GOT3 (cell line): ENCODE data around the gene ARFGEF2.
"Not testable (repeated sequence)": the region's sequence is repeated elsewhere in the genome, so short reads cannot be mapped to it uniquely, and the experiment has no call there.

ENCODE experiments used
- DNase-seq: peaks from one replicate; lab custom pipeline; 2025; ENCODE audit warnings: mixed read lengths; lab: John Stamatoyannopoulos, UW

Gene ARFGEF2

DNA sequence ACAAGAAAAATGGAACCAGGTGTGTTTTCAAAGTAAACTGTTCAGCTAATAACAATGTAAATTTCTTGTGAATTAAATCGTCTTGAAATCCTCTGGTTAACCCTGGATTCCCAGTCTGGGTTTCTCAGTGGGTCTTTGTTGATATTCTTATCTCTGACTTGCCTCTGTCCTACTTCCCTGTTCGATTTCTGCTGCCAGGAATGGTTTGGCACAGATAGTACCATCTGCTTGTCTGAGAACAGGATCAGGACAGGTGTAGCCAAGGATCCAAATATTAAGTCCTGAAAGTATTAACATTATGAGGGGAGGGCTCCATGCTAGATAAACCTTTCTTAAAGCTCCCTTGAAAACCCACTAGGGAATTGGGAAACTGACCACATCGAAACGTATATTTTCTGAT, 30.1 kb downstream of the ARFGEF2 start:
- no peak for DNase-seq

DNA sequence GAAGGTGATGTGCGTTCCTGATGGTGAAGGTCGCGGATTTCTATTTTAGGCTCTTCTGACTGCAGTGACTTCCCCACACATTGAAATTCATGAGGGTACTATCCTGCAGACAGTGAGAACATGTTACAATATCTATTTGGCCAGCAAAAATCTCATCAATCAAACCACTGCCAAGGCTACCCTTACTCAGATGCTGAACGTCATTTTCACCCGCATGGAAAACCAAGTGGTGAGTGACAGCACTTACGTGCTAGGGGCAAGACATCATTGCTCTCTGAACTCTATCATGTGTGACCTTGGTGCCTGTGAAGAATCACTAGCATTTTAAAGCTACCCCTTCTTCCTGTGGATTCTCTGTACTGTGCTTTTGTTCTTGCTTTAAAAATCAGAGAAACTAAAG, 31.1 kb downstream of the ARFGEF2 start:
- no peak for DNase-seq

DNA sequence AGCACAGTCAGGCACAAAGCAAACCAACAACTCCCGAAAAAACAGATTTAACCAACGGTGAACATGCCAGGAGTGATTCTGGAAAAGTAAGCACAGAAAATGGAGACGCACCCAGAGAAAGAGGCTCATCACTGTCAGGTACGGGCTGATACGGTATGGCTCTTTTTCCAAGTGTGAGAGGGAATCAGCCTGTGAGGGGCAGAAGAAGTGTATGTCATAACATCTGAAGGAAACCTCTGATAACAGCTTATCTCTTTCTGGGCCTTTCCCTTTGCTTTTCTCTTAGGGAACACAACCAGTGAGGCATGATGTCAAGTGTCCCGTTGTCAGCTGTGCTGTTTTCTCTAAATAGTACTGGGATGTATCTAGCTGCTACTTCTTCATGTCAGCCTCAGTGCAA, 32.1 kb downstream of the ARFGEF2 start:
- no peak for DNase-seq

DNA sequence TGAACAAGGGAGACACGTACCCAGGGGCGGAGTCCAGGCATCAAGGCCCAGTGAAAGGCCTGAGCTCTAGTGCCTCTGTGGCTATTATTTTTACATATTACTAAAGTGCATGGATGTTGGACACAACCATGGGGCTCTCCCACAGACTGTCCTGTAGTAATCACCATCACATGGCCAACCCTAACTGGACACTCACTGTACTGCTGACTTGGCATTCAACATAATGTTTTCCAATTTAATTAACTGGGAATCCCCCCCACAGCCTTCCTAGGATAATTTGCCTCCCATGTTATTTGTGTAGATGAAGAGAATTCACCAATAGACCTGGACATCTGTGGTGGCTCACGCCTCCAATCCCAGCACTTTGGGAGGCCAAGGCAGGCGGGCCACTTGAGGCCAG, 34.5 kb downstream of the ARFGEF2 start:
- no peak for DNase-seq

DNA sequence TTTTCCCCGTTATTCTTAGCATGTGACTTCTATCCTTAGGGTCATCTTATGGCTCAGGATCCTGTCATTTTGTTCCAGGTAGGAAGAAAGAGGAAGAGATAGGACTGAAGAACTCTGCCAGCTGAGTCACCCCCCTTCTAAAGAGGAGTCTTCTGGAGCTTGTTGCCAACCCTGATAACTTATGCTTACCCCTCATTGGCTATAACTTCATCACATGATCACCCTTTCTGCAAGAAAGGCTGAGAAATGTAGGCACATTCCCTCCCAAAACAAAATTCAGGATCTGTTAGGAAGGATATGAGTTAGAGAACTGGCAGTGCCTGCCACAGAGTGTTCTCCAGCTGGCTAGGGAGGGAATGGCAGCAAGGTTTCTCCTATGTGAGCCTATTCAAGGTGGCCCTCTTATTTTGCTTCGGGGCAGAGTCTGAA, 35.6 kb downstream of the ARFGEF2 start:
- DNase-seq: no peak

DNA sequence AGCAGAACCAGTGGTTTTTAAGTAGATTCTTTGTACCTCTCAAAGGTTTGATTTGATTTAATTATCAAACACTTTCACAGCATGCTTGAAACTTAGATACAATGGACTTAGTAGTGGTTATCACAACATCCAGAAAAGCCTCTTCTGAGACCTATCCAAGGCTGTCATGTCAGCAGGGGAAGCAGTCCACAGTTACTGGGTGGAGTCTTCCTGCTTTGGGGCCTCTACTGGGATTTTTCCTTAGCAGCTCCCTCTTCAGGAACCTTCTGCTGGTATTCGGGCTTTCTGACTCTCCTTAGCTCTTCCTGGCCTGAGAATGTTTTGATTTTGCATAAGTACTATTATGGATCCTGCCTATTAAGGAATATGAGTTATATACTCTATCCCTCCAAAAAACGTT, 36.0 kb downstream of the ARFGEF2 start:
- no peak for DNase-seq

DNA sequence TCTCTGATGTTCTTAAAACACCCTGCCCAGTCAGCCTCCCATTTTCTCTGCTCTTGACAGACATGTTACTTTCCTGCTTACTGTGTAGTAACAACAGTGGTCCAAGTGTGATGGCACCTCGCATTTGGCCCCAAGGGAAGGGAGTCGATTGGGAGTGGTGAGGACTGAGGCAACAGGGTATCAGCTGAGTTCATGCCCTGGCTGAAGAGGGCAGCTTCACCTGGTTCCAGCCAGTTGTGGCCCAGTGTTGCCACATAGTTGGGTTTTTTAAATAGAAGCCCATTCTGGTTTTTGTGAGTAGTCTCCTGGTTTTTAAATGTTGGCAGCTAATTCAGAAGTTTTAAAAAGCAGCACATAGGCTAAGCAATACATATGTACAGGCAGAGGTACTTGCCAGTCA, 37.2 kb downstream of the ARFGEF2 start:
- DNase-seq: no peak

DNA sequence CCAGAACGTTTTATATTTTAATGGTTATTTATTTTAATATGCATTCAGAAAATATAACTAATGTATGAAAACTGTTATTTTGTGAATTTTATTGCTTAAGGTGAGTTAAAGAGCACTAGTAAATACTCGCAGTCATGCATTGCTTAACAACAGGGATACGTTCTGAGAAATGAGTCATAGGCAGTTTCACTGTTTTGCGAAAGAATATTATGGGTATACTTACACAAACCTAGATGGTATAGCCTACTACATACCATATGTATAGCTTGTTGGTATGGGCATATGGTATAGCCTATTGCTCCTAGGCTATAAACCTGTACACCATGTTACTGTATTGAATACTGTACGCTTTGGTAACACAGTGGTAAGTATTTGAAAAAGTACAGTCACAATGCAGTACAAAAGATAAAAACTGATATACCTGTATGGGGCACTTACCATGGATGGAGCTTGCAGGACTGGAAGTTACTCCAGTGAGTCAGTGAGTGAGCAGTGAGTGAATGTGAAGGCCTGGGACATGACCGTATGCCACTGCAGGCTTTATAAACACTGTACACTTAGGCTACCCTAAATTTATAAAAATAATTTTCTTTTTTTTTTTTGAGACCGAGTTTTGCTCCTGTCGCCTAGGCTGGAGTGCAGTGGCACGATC, 38.5 kb downstream of the ARFGEF2 start:
- no peak for DNase-seq

DNA sequence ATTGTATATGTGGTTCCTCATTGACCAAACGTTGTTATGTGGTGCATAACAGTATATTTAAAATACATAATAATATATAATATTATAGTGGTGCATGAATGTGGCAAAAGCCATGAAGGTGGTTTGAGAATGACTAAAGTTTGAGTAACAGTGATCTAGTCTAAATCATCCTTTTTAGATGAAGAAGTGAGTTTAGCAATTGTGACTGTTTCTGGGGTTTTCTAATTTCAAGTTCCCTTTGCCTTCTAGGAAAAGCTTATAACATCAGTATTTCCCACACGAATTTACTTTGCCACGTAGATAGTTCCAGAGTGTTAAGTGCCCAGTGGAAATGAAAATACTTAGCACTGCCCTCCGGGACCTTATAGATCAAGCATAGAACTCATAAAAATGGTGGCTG, 40.9 kb downstream of the ARFGEF2 start:
- DNase-seq: no peak

DNA sequence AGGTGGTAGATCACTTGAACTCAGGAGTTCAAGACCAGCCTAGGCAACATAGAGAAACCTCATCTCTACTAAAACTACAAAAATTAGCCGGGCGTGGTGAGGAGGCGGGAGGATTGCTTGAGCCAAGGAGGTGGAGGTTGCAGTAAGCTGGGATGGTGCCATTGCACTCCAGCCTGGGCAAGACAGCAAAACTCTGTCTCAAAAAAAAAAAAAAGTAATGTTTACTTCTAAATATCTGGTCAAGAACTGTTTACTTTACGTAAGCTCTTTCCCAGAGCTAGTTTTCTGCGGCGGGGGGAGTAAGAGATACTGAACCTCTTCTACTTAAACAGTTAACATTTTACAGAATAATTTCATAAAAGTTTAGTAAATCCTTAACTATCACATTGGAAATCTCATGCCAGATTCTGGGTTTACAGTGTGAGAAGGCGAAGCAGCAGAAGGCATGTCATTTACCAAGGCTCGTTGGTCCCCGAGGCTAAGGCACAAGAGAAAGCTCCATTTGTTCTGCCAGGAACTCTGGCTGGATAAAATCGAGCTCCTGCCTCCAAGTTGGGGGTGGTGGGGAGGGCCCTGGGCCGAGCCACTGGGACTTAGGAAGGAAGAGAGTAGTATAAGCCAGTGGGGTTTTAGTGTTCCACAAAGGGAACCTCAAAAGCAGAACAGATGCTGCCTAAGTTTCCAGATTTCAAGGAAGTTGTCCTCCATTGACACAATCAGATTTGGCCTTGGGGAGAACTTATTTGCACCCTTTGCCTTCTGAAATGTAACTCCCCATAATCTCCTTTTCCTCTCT, 41.7 kb downstream of the ARFGEF2 start:
- DNase-seq: no peak

DNA sequence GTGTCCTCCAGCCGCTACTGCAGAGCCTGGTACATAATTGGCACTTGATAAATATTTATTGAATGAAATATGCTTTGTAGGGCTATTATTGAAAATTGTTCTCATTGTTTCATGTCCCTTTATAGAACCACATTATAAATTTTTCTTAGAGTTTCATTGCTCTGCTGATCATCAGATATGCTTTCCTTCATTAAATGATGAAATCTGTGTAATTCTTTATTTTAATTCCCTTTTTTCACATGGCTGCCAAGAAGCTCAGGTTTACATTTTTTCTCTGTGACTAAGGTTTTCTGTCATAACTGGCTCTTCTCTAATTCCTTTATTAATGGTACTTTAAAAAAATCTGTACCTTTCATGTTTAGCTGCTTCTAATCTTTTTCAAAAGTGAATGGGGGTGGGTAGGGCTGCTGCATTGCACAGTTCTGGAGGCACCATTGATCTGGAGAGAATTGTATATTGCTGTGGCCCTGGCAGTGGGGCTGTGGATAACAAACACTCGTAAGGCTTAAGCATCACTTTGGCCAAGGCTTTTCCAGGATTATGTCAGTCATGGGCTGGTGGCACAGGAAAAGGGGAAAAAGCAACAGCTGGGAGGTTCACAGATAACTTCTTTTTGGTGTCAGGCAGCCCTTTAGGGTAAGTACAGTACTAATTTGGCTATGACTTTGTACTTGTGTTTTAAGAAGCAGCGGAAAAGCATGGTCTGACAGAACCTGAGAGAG, 43.8 kb downstream of the ARFGEF2 start:
- no peak for DNase-seq

DNA sequence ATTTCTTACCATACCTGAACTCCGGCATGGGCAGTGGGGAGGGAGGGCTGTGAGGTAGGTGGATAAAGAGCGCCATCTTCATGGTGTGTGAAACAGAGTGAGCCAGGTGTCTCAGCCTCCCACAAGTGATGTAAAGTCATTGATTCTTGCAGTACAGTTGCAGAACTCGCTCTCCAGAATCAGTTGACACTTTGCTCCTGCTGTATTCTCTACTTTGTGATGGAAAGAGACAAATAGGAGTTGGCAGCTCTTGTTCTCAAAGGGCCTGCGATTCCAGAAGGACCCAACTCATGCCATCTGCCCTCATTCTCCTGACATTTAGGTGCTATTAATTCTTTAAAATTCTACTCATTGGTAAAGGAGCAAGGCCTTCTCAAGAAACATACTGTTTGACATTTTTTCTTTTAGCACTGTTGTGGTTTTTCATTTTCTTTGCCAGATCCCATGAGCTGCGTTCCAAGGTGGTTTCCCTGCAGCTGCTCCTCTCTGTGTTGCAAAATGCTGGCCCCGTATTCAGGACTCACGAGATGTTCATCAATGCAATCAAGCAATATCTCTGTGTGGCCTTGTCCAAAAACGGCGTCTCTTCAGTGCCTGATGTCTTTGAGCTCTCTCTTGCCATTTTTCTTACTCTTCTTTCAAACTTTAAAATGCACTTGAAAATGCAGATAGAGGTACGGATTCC, 49.3 kb downstream of the ARFGEF2 start:
- DNase-seq: no peak

DNA sequence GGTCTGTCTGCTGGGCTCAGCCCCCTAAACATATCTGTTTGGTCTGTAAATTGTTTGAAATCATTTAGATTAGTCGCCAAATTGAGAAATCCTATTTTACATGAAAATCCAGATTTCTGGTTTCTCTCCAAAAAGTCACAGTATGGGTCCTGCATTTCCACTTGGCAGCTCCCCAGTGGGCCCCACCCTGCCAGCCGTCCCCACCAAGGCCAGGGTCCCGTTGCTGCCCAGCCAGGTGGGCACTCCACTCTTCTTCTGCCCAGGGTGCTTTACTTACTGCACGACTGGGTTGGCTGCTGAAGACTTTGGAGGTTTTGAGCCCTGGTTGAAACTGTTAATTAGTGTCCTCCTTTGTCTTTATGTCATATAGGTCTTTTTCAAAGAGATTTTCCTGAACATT, 50.4 kb downstream of the ARFGEF2 start:
- no peak for DNase-seq

DNA sequence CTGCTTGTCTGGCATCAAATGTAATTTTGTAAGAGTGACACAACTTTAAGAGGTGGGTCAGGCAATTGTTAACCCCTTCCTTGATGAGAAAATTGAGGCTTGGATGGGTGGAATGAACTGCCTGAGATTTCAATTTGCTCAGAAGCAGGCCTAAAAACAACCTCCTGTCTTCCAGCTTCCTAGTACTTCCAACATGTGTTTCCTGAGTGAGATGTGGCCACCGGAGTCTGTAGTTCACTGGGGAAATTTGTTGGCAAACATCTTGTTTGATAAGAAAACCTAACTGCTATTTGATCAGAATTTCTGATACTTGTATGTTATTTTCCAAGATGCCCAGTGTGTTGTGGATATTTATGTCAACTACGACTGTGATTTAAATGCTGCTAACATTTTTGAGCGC, 51.3 kb downstream of the ARFGEF2 start:
- DNase-seq: no peak

DNA sequence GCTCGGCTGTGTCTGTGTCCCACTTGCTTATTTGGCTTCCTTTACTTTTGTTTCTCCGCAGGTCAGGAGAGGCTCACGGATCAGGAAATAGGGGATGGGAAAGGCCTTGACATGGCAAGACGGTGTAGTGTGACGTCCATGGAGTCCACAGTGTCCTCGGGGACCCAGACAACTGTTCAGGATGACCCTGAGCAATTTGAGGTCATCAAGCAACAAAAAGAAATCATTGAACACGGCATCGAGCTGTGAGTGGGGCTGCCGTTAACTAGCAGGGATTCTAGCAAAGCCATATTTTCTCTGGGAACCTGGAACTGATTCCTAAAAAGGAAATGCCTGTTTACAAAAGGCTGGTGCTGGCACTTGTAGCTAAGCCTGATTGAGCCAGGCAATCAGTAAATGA, 54.4 kb downstream of the ARFGEF2 start:
- DNase-seq: no peak

DNA sequence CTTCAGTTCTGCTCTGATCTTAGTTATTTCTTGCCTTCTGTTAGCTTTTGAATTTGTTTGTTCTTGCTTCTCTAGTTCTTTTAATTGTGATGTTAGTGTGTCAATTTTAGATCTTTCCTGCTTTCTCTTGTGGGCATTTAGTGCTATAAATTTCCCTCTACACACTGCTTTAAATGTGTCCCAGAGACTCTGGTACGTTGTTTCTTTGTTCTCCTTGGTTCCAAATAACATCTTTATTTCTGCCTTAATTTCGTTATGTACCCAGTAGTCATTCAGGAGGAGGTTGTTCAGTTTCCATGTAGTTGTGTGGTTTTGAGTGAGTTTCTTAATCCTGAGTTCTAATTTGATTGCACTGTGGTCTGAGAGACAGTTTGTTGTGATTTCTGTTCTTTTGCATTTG, 58.5 kb downstream of the ARFGEF2 start:
- DNase-seq: not testable (repeated sequence)

DNA sequence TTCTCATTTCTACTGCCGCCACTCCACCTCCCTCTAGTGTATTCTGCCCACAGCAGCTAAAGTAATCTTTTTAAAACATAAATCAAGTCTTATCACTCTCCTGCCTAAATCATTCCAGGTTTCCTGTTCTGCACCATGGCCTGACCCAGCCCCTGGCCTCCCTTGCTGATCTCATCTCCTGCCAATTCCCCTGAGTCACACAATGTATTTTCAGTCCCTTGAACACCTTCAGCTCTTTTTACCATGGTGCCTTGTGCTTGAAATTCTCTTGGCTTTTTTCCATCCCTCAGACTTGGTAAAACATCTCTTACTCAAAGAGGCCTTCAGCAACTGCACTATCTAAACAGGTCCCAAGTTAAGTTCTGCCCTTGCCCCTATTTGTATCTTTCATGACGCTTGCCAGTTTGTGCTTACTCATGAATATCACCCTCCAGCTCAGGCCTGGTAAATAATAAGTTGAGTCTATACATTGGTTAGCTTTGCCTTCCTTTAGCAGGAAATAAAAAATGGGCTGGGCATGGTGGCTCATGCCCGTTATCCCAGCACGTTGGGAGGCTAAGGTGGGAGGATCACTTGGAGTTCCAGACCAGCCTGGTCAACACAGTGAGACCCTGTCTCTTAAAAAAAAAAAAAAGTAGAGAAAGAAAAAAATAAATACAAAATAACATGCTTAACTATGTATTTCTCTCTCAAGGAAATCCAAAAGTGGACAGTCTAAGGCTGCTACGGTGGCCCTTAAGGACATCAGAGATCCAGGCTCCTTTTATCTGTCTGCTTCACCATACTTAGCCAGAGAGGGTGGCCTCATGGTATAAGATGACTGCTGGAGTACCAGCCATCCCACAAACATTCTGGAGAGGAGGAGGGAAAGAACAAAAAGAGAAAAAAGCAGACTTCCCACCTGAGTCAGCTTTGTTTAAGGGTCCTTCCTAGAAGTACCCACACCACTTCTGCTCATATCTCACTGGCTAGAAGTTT, 62.2 kb downstream of the ARFGEF2 start:
- no peak for DNase-seq

DNA sequence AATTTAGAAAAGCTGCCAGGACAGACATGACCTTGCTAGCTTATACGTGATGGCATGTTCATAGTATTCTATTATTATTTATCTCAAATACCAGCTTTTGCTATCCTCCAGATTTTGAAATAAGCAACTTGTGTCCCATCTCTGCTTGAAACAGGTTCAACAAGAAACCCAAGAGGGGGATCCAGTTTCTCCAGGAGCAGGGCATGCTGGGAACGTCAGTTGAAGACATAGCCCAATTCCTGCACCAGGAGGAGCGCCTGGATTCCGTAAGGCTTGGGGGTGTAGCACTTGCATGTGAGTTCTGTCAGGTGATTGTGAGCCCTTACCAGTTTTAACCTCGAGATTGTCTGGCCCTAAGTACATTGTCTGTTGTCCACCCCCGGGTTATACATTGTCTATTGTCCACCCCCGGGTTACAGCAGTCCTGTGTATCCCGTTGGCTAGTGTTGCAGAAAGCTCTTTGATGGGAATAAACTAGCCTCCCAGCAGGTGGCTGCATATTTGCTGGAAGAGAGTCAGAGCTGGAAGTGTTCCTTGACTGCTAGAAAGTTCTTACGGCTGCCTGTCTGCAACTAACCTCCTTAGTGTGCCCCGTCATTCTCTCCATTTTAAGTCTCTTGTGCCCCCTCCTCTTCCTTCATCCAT, 63.2 kb downstream of the ARFGEF2 start:
- no peak for DNase-seq

DNA sequence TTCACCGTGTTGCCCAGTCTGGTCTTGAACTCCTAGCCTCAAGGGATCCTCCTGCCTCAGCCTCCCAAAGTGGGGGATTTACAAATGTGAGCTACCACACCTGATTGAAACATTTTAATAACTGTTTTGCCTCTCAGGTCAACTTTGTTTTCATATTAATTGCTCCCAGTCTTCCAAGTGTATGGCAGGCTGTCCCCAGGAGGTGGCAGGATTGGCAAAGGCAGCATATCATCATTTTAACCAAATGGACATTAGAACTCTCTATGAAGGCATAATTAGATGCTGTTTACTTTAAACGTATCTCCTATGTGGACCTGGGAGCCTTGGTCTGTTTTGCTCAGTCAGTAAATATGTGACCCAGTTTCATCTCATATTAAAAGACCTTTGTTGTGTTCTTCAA, 65.4 kb downstream of the ARFGEF2 start:
- no peak for DNase-seq

DNA sequence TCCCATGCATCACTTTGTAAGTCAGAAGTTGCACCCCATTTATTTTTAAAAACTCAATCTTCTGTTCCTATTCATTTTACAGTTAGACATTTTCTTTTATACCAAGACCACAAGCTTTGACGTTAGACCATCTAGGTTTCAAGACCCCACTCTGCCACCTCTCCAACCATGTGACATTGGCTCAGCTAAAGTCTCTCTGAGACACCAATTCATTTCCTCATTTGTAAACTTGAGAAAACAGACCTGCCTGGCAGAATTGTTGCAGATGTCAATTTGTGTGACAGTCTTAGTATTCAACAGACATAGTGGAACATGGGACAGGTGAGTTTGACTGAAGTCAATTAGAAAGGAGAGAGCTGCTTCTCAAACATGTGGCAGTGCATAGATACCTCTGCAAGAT, 69.0 kb downstream of the ARFGEF2 start:
- no peak for DNase-seq

DNA sequence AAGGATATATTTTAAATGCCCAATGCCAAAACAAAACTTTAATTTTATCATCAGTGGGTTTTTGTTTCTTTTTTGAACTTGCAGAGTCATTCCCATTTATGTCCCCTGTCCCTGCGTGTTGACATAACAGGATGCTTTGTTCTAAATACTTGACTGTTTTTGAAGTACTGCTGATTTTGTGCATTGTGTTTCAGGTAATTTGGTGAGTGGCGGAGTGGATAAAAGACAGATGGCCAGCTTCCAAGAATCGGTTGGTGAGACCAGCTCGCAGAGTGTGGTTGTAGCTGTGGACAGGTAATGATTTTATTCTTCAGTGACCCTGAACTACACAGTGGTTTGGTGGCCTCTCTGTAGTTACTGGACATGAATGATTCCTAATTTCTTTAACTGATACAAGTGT, 74.1 kb downstream of the ARFGEF2 start:
- no peak for DNase-seq
